Gastroesophageal sphincter (tissue), 4 donors: ENCODE data around the gene ZDHHC16. TPM values are rescaled to one million over a fixed set of nuclear protein-coding genes. Genes with fewer than 3 reads are reported as not detected.

Source experiments
- ATAC-seq: fragments of 150-250 bp; one replicate; pipeline ENCODE4 v1.9.1; 2016; ENCODE audit warnings: mild to moderate bottlenecking, moderate library complexity
- H3K27ac ChIP-seq, 4 donors: fragments of 200-600 bp; sonication (generic) in 3 of 4; 1 replicate in 3 of 4; 2 replicates in 1 of 4; pipeline ENCODE4 v1.5.1; 2016 to 2019
- H3K27me3 ChIP-seq: fragments of 200-600 bp; sonication (generic); one replicate; pipeline ENCODE4 v1.5.1; 2019
- H3K36me3 ChIP-seq, 2 donors: fragments of 200-600 bp; sonication (generic); one replicate each; pipeline ENCODE4 v1.5.1; 2019; ENCODE audit warnings: control low read depth in 1 of 2
- H3K4me1 ChIP-seq, 3 donors: fragments of 200-600 bp; sonication (generic); 1 replicate in 2 of 3; 2 replicates in 1 of 3; pipeline ENCODE4 v1.5.1; 2016 to 2019; ENCODE audit warnings: control low read depth in 2 of 3
- H3K4me3 ChIP-seq, 2 donors: fragments of 200-600 bp; sonication (generic); one replicate each; pipeline ENCODE4 v1.5.1; 2019; ENCODE audit warnings: mild to moderate bottlenecking in 1 of 2, moderate library complexity in 1 of 2
- H3K9me3 ChIP-seq, 3 donors: fragments of 200-600 bp; sonication (generic); one replicate each; pipeline ENCODE4 v1.5.1; 2017 to 2019; ENCODE audit warnings: control low read depth in 2 of 3
- CTCF ChIP-seq, 4 experiments: fragments of 200-600 bp in 2 of 4; fragments of 450-650 bp in 2 of 4; sonication (generic) in 1 of 4; IDR thresholded peaks; one replicate each; pipeline ENCODE4 v1.5.1; 2017 to 2019; ENCODE audit warnings: antibody characterized with exemption in 4 of 4, mild to moderate bottlenecking in 2 of 4, moderate library complexity in 2 of 4
- EP300 ChIP-seq: sonication (generic); formaldehyde crosslinking; IDR thresholded peaks from one replicate; pipeline ENCODE4 v1.6.1; 2017; ENCODE audit warnings: antibody characterized with exemption, mild to moderate bottlenecking
- POLR2A ChIP-seq, 2 donors: fragments of 450-650 bp; IDR thresholded peaks; one replicate each; pipeline ENCODE4 v1.6.1; 2017; ENCODE audit warnings: antibody characterized with exemption in 2 of 2, mild to moderate bottlenecking in 2 of 2, moderate library complexity in 1 of 2
- POLR2AphosphoS5 ChIP-seq: sonication (generic); formaldehyde crosslinking; IDR thresholded peaks from one replicate; pipeline ENCODE4 v1.6.1; 2017; ENCODE audit warnings: antibody characterized with exemption
- WGBS, 2 donors: methylation state at CpG; one replicate each; pipeline ENCODE4 v1.1.5; 2018; ENCODE audit warnings: low coverage in 1 of 2; 5-methylcytosine and 5-hydroxymethylcytosine counted together
- total RNA-seq, 4 donors: library from RNA; depleted of rRNA; stranded (reverse); fragments of >200 nt; gene quantifications; one replicate each; pipeline ENCODE4 v1.1.0, GENCODE V29; 2016

The ZDHHC16 gene
- 10 to 100 TPM; 22.3 to 31.6 (median 25.3) TPM for total RNA-seq

DNA sequence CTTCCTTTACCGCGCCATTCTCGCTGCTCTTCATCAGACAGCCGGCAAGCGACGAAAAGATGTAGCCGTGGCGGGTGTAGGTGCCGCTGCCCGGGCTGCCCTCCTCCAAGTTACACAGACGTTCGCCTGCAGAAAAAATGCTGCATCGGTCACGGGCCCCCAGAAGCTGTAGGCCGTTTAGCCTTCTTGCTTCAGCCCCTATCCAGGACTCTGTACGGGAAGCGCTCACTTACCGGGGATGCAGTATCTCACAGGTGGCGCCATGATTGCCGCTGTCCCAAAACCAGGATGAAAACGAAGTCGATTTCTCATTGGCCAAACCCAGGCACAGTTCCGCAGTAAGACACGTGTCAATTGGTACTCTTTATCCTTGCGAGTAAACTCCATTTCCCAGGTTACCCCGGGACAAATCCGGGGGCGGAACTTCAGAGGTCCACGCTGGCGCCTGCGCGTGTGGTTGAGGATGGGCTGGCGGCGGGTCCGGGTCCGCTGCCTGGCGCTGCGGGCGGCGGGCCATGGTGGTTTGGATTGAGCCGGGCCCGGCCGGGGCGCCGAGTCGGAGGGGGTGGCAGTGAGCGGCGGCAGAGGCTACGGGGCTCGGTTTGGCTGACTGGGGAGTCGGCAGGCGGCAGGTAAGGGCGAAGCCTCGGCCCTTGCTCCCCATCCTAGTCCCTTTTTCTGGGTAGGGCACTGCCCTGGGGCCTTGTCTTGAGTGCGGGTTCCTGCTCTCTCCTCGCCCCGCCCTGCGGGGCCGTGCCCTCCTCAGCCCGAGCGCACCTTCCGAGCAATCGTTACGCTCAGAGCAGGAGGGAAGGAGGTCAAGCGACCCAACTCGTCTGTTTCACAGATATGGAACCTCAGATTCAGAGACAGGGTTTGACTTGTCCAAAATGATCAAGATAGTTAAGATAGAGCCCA is at the start of gene ZDHHC16, which contains the start of gene EXOSC1:
Gene ZDHHC16, plus strand, starts transcription at position 454 of the 918 bp plus-strand sequence. CDS start 5,501 bp downstream, outside the sequence.
Gene EXOSC1, minus strand, starts transcription at position 285 of the 918 bp plus-strand sequence. Its CDS starts 21 bp downstream, at position 264.
- peak within 1 kb of the TSS; percentile 6 to 85 (median 80) for H3K27ac ChIP-seq
- H3K36me3 ChIP-seq: peaks cover 0 to 26% of the 10 kb centered on the region in 2 donors
- no peaks in the 10 kb centered on the region for H3K27me3 ChIP-seq
- H3K4me1 ChIP-seq: peaks cover 0 to 58% (median 21%) of the 10 kb centered on the region in 3 donors
- WGBS, 2 donors: 0% methylated on average over 28 of the region's 66 CpGs; no CpG with 5 or more reads in 1 of the 2 donors
- TF ChIP-seq POLR2A (IDR thresholded peaks at IDR 0.05) (peak; percentile 45 to 55), EP300 (no peak), CTCF (IDR thresholded peaks at IDR 0.05) (peak in 2 of 4 experiments; percentile 15 to 46), POLR2AphosphoS5 (peak; percentile 66)
- no peaks in the 10 kb centered on the region for H3K9me3 ChIP-seq
- H3K4me3 ChIP-seq: peak within 1 kb of the TSS; percentile 50 to 67
- peak; percentile 99 for ATAC-seq

DNA sequence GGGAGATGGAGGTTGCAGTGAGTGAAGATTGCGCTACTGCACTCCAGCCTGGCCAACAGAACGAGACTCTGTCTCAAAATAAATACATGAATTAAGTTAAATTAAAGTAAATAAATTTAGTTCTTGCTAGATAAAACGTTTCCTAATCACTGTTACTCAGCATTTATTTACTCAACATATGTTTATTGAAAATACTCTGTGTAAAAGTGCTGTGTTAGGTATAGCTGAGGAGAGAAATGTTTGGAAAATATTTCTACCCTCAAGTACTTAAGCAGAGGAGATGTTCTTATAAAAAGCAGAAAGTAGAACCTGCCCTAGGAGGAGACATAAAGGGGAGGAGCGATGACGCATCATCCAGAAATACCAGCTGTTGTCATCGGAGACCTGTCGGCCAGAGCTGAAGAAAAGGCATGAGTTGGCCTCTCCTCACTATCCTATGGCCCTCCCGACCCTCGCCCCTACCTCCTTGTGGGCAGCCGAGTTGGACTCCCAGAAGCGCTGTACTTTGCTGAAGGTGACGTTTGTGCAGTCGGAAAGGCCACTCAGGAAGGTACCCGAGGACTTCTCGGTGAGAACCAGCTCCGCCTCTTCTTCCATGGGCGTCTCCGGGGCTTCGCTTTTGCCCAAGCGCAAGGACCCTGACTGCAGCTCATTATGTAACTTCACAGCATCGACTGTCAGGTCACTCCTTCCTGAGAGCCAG is 46.0 kb upstream of the ZDHHC16 start:
- TF ChIP-seq POLR2AphosphoS5 (no peak), CTCF (IDR thresholded peaks at IDR 0.05) (no peak), EP300 (no peak), POLR2A (IDR thresholded peaks at IDR 0.05) (no peak)
- Histone ChIP-seq H3K27me3 (no peaks in the 10 kb centered on the region), H3K9me3 (no peaks in the 10 kb centered on the region), H3K36me3 (peaks cover 0 to 26% of the 10 kb centered on the region in 2 donors), H3K4me3 (peak overlapping the region in 1 of 2 donors; percentile 82), H3K27ac (peak overlapping the region in 2 of 4 donors; percentile 82 to 88), H3K4me1 (peaks cover 0 to 19% (median 8%) of the 10 kb centered on the region in 3 donors)
- WGBS, 2 donors: 38 to 59% methylated on average over 12 to 15 of the region's 21 CpGs
- ATAC-seq: no peak

- Histone ChIP-seq H3K36me3 (peaks cover 0 to 18% of the 10 kb centered on the region in 2 donors), H3K27ac (peak within 1 kb of the TSS; percentile 45 to 88 (median 84)), H3K9me3 (no peaks in the 10 kb centered on the region), H3K4me1 (peaks cover 0 to 19% (median 8%) of the 10 kb centered on the region in 3 donors), H3K4me3 (peak within 1 kb of the TSS; percentile 66 to 82), H3K27me3 (no peaks in the 10 kb centered on the region)
- 0% methylated on average over 9 to 12 of the region's 39 CpGs for WGBS, 2 donors
- TF ChIP-seq POLR2AphosphoS5 (peak; percentile 72), POLR2A (IDR thresholded peaks at IDR 0.05) (peak in 1 of 2 donors; percentile 43), CTCF (IDR thresholded peaks at IDR 0.05) (peak in 1 of 4 experiments; percentile 37), EP300 (no peak)
- ATAC-seq: peak; percentile 97
Measured at GRCh38 chr10:97400665-97401454, 45.1 kb upstream of the ZDHHC16 start, which contains the start of gene RRP12. TSS of gene RRP12 (minus strand) at chr10:97401340. CDS start at chr10:97401231, 109 bp downstream.

- 88% methylated on average over 9 of the region's 13 CpGs; no CpG with 5 or more reads in 1 of the 2 donors for WGBS, 2 donors
- no peaks in the 10 kb centered on the region for H3K27me3 ChIP-seq
Measured at GRCh38 chr10:97401455-97401919, 44.5 kb upstream of the ZDHHC16 start.

More at GRCh38 chr10:97401455-97401919, 44.5 kb upstream of the ZDHHC16 start:
- peak overlapping the region; percentile 66 to 82 for H3K4me3 ChIP-seq
- peak overlapping the region in 3 of 4 donors; percentile 82 to 88 (median 86) for H3K27ac ChIP-seq
- H3K36me3 ChIP-seq: peaks cover 0 to 12% of the 10 kb centered on the region in 2 donors
- TF ChIP-seq CTCF (IDR thresholded peaks at IDR 0.05) (no peak), POLR2A (IDR thresholded peaks at IDR 0.05) (no peak), POLR2AphosphoS5 (no peak), EP300 (no peak)
- no peaks in the 10 kb centered on the region for H3K9me3 ChIP-seq
- peaks cover 0 to 19% (median 8%) of the 10 kb centered on the region in 3 donors for H3K4me1 ChIP-seq
- ATAC-seq: no peak
